HG03378 (cell line): ENCODE results near the gene IFIT1.
"Not testable (repeated sequence)": the region's sequence is repeated elsewhere in the genome, so short reads cannot be mapped to it uniquely, and the experiment has no call there.

Experiments
- ATAC-seq: cut with Tn5 transposase; IDR thresholded peaks from one replicate; pipeline ENCODE4 v1.9.1; 2021; ENCODE audit warnings: mild to moderate bottlenecking, moderate library complexity; ENCODE audit not compliant: unreplicated experiment

The IFIT1 gene

GRCh38 chr10:89426230-89426868 lies 33.9 kb downstream of the IFIT1 start:
- no peak for ATAC-seq

GRCh38 chr10:89427629-89428028 lies 35.2 kb downstream of the IFIT1 start:
- ATAC-seq = no peak

- no peak for ATAC-seq
Measured at GRCh38 chr10:89428877-89429276, 36.5 kb downstream of the IFIT1 start.

GRCh38 chr10:89431977-89432376 lies 39.6 kb downstream of the IFIT1 start:
- ATAC-seq = no peak

- ATAC-seq = no peak
Measured at GRCh38 chr10:89438525-89438924, 46.1 kb downstream of the IFIT1 start.

GRCh38 chr10:89440226-89441009 lies 48.0 kb downstream of the IFIT1 start:
- no peak for ATAC-seq

GRCh38 chr10:89442289-89442688 lies 49.9 kb downstream of the IFIT1 start:
- ATAC-seq = no peak

- not testable (repeated sequence) for ATAC-seq
Measured at GRCh38 chr10:89444819-89445218, 52.4 kb downstream of the IFIT1 start.

GRCh38 chr10:89450901-89451300 lies 58.5 kb downstream of the IFIT1 start:
- no peak for ATAC-seq

GRCh38 chr10:89452193-89452592 lies 59.8 kb downstream of the IFIT1 start:
- ATAC-seq = no peak

GRCh38 chr10:89454561-89455347 lies 62.3 kb downstream of the IFIT1 start:
- ATAC-seq = no peak
